HG03135 (cell line): ENCODE data around the gene PDE11A.

Source experiments
- ATAC-seq: cut with Tn5 transposase; IDR thresholded peaks from one replicate; pipeline ENCODE4 v1.9.1; 2021; ENCODE audit warnings: mild to moderate bottlenecking, moderate library complexity; ENCODE audit not compliant: unreplicated experiment

PDE11A gene

DNA sequence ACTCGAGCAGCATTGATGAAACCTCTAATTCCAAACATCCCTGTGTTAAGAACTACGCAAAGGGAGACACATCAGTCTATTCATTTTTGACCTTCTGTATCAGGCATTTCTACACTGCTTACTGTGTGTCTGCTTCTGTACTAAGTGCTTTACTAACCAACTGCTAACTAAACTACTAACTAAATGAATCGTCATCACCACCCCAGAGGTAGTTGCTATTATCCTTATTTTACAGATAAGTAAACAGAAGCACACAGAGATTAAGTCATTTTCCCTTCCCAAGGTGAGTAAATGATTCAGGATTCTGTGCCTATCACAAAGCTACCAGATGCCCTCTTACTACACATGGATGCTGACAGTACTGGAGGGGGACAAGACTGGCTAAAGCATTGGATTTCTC lies 395.9 kb downstream of the PDE11A start:
- ATAC-seq, result no peak

- no peak for ATAC-seq
Observed at GRCh38 chr2:177675825-177676224, 396.8 kb downstream of the PDE11A start.

DNA sequence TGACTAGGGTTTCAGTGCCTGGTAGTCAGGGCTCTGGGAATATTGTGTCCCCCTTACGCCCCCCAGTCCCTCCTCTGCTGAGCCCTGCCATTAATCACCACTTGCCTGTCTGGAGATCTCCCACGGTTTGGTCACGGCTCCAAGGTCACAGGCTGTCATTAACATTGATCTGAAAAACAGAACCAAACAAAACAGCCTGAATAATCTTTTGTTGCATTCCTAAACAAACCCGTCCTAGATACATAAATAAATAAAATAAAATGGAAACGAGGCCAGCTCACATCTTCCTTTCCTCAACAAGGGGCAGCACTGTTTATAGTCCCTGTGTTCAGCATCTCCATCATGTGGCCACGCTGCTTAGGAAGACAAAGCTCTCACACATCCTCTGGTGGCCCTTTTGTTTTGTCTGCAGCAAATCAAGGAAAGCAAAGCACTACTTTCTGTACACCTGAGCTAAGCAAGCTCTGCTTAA lies 397.2 kb downstream of the PDE11A start:
- ATAC-seq, result no peak

DNA sequence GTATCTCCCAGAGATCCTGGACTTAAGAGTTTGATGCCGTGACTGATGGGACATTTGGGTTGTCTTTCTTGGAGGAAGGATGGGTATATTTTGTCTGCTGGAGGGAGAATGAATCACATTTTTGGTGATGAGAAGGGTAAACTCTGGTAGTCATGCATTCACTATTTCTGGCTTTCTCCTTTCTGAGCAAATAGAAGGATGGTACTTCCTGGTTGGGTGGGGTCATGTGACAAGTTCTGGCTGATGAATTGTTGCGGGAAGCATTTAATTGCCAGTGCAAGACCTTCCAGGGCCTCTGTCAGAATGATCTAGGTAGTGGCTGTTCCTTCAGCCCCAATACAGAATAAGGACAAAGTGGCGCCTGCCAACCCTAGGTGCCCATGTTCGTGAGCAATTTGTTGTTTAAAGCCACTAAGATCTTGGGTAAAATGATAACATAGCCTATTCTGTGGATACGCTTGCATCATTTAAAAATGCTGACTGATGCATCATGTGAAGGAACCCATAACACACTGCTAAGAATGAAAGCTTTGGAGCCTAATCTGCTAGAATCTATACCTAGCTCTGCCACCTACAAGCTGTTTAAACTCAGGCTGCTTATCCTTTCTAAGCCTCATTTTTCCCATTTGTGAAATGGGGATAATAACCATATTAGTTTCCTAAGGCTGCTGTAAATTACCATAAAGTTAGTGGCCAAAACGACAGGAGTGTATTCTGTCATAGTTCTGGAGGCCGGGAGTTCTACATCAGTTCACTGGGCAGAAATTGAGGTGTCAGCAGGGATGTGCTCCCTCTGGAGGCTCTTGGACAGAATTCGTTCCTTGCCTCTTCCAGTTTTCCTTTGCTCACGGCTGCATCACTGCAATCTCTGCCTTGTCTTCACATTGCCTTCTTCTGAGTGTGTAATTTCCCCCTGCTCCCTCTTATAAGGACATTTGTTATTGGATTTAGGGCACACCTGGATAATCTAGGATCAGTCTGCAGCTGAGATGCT lies 398.7 kb downstream of the PDE11A start:
- ATAC-seq, result no peak

- ATAC-seq, result no peak
Observed at GRCh38 chr2:177671662-177672061, 400.9 kb downstream of the PDE11A start.

DNA sequence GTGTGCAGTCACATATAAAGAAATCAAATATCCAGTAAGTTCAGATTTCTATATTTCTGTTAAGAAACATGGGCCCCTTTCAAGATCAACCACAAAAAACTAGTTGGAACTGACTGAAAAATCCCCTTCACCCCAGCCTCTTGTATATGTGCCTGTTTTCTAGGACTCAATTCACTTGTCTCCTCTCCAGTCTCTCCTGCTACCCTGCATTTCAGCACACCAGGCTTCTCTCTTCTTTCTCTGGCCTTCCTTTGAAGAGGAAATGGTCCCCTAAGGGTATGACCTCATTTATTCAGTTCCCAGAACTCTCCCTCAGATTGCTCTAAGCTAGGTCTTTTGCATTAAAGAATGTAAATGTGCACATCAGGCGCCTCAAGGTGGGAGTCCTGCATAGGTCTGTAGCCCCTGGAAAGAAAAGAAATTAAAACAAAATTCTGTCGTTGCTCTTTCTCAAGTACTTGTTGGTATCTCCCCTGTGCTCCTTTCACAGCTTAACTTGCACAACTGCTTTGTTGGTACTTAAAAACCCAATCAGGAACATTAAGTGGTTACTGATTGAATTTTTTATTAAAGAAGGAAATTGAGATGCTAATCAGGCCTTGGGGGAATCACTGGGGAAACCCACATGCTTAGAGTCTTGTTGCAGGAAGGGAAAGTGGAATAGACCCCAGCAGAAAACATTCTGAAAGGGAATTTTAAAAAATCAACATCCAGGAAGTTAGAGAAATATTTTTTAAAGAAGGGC lies 401.6 kb downstream of the PDE11A start:
- ATAC-seq, result no peak

DNA sequence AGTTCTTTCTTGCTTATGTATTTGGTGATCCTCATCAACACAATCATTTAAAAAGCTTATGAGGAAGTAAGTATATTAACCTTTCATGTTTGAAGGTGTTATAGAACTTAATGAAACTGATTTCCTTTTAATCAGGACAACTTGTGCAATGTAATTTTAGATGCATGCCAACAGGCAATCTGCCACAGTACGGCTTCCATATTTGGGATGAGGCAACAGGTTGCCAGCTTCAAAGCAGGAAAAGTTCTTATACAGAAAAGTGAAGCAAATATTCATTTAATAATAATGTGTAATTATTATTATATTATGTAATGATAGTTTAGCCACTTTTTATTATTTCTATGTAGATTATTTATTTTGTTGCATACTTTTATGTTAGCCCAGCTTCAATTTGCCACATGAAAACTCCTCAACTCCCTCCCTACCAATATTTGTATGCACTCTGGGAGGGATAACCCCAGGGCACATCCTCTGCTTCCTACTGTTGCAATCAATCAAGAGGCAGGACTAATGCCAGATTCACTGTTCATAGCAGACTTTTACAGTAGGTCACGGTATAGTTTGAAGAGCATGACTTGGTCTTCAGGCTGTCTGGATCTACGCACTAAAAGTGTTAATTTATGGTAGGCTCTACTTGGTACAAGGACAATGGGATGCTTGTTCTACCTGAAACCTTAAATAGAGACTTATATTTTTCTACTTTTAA lies 402.8 kb downstream of the PDE11A start:
- no peak for ATAC-seq

GRCh38 chr2:177669201-177669600 lies 403.4 kb downstream of the PDE11A start:
- ATAC-seq, result no peak

- ATAC-seq, result no peak
Observed at GRCh38 chr2:177668617-177669016, 404.0 kb downstream of the PDE11A start.

DNA sequence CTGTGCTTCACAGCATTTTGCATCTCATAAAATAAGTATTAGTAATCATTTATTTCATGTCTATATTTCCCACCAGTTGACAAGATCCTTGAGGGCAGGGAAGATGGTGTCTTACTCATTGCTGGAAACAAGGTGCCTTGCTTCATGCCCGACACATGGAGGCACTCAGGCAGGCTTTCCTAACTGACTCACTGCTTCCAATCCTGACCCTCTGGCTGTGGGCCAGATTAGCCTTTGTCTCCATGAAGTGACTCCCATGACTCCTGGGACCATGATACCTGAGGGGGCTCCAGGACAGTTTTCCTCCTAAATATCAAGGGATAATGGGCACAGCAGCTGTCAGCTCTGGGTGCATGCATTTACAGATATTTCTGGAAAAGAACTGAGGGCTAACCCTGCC lies 405.0 kb downstream of the PDE11A start:
- ATAC-seq, result no peak

GRCh38 chr2:177666408-177666807 lies 406.2 kb downstream of the PDE11A start:
- ATAC-seq, result no peak

GRCh38 chr2:177665948-177666347 lies 406.6 kb downstream of the PDE11A start:
- no peak for ATAC-seq

DNA sequence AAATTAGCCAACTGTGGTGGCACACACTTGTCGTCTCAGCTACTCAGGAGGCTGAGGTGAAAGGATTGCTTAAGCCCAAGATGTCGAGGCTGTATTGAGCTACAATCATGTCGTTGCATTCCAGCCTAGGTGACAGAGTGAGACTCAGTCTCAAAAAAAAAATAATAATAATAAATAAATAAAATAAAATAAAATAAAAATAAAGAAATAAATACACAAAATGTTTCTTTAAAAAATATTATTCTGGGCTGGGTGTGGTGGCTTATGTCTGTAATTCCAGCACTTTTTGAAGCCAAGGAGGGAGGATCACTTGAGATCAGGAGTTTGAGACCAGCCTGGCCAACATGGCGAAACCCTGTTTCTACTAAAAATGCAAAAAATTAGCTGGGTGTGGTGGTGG lies 407.2 kb downstream of the PDE11A start:
- ATAC-seq, result no peak

GRCh38 chr2:177662895-177663294 lies 409.7 kb downstream of the PDE11A start:
- no peak for ATAC-seq

- ATAC-seq, result no peak
Observed at GRCh38 chr2:177660742-177661141, 411.8 kb downstream of the PDE11A start.

GRCh38 chr2:177658309-177658708 lies 414.3 kb downstream of the PDE11A start:
- no peak for ATAC-seq

DNA sequence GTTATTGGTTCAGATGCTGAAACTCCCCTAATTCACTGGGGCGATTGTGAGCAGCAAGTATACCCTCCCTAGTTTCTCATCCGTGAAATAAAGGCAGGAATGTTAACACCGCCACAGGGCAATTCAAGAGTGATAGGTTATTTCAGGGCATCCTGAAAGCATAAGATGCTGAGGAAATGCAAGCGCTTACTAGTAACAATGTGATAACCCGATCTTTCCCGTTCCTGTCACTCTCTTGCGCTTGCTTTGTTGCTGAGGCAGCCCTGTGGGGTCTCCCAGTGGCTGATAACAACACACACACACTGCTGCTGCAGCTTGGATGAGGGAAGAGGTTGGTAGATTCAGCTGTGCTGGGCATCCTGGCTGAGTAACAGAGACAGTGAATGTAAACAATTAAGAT lies 420.7 kb downstream of the PDE11A start:
- ATAC-seq, result no peak

DNA sequence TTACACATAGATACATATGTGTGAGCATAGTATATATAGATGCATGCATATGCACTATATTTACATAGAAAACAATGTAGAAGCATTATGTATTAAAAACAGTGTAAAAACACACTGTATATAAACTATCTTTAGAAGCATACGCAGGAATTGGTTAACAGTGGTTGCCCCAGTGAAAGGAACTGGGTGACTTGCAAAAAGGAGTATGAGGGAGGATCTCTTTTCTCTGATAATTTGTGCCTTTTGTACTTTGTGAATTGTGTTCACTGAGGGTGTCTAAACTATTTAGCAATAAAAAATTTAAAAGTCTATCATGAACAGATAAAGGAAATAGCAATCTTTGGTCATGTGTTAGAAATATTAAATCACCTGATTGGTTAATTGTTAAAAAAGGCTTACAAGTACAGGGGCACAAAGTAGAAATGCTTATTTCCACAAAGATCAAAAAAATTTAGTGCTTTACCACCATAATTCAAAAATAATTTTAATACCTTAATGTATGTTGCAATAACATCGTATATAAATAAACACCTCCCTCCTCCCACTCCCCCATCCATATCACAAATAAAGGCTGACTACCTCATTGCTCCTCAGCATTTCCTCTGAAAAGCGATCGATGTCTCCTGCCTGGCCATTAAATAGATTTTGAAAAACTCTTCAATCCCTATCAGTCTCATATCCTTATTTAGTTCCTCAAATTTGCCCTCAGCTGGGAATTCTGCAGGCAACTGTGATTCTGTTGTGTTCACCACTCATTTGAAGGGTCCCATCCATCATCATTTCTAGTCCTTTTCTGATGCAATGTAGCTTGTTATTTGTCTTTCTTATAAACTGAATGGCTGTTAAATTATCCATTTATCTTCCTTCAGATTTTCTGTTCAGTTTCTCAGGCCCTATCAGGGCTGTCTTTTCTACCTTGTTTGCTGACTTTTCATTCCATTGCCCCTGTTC lies 422.7 kb downstream of the PDE11A start:
- no peak for ATAC-seq

DNA sequence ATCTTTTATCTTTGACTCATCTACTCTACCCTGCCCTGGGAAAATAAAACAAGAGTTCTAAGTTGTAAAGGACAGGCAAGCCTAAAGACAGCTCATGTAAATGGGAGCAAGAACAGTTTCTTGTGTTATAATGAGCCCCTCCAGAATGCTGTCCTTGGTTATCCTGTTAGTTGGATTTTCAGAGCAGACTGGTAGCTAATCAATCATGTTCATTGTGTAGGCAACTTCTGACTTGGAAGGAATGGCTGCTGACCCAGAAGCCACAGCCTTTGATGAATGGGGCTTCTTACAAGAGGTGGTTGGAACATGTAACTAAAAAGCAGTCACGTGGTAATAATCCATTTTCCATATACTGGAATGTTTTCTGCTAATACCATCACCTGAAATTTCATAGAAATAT lies 425.8 kb downstream of the PDE11A start:
- ATAC-seq, result no peak

GRCh38 chr2:177646241-177646640 lies 426.3 kb downstream of the PDE11A start:
- ATAC-seq, result no peak
